IMR-90 (cell line): ENCODE measurements around the gene SYNM. TPM values are rescaled to one million over a fixed set of nuclear protein-coding genes. Genes with fewer than 3 reads are reported as not detected.

ENCODE experiments used
- ATAC-seq: fragments of 200-7000 bp; cut with Tn5 transposase; 2 replicates; pipeline ENCODE4 v1.9.1; 2020; ENCODE audit warnings: low read depth, mild to moderate bottlenecking, moderate library complexity
- BruUV-seq: library from RNA; stranded (reverse); fragments of 400-500 nt; replicated peaks from 2 replicates; lab custom pipeline; 2021; lab: Mats Ljungman, UMichigan
- CTCF ChIA-PET: fragments of 300-600 bp; formaldehyde crosslinking; extraction: SDS; loops from one replicate; lab custom pipeline; 2021; ENCODE audit warnings: antibody characterized with exemption; lab: Yijun Ruan, JAX
- POLR2A ChIA-PET: fragments of 300-600 bp; sonication (Branson Sonifier 250); formaldehyde crosslinking; loops from one replicate; lab custom pipeline; 2022; ENCODE audit warnings: antibody characterized with exemption; ENCODE audit not compliant: unreplicated experiment; lab: Charles Lee
- DNase-seq: peaks from one replicate; pipeline ENCODE4 v3.0.0; 2013
- H2AFZ ChIP-seq: replicated peaks from 2 replicates; pipeline ENCODE3; 2013; ENCODE audit warnings: low read length, mild to moderate bottlenecking; ENCODE audit not compliant: poor library complexity
- H2AK5ac ChIP-seq: 2 replicates; pipeline ENCODE4 v1.6.1; 2013; ENCODE audit warnings: low read depth, low read length, inconsistent platforms
- H2AK9ac ChIP-seq: replicated peaks from 2 replicates; pipeline ENCODE3; 2013; ENCODE audit warnings: mild to moderate bottlenecking, low read depth, low read length, moderate library complexity; ENCODE audit not compliant: poor library complexity
- H2BK120ac ChIP-seq: 2 replicates; pipeline ENCODE4 v1.6.1; 2013; ENCODE audit warnings: low read depth, low read length, inconsistent platforms
- H2BK15ac ChIP-seq: 3 replicates; pipeline ENCODE4 v1.6.1; 2013; ENCODE audit warnings: low read depth, low read length, inconsistent platforms
- H2BK20ac ChIP-seq: 2 replicates; pipeline ENCODE4 v1.6.1; 2013; ENCODE audit warnings: low read depth, mild to moderate bottlenecking, inconsistent platforms, low read length, moderate library complexity
- H2BK5ac ChIP-seq: 2 replicates; pipeline ENCODE4 v1.6.1; 2013; ENCODE audit warnings: mild to moderate bottlenecking, low read depth, low read length, inconsistent platforms; ENCODE audit not compliant: poor library complexity, severe bottlenecking
- H3K14ac ChIP-seq: replicated peaks from 2 replicates; pipeline ENCODE4 v1.6.1; 2013; ENCODE audit warnings: low read depth, low read length, inconsistent platforms
- H3K18ac ChIP-seq: 2 replicates; pipeline ENCODE4 v1.6.1; 2013; ENCODE audit warnings: low read depth, low read length, control low read depth
- H3K23ac ChIP-seq: 2 replicates; pipeline ENCODE4 v1.6.1; 2013; ENCODE audit warnings: low read depth, low read length, inconsistent platforms
- H3K27ac ChIP-seq: 2 replicates; pipeline ENCODE4 v1.5.1; 2013; ENCODE audit warnings: mild to moderate bottlenecking, control low read depth, low read length; ENCODE audit not compliant: insufficient read depth
- H3K27me3 ChIP-seq: 2 replicates; pipeline ENCODE4 v1.6.1; 2013; ENCODE audit warnings: low read length; ENCODE audit not compliant: control insufficient read depth, insufficient read depth
- H3K36me3 ChIP-seq: 2 replicates; pipeline ENCODE4 v1.6.1; 2013; ENCODE audit warnings: low read length, mixed read lengths; ENCODE audit not compliant: control insufficient read depth, insufficient read depth
- H3K4ac ChIP-seq: 2 replicates; pipeline ENCODE4 v1.6.1; 2013; ENCODE audit warnings: low read depth, low read length, inconsistent platforms
- H3K4me1 ChIP-seq: 2 replicates; pipeline ENCODE4 v1.6.1; 2013; ENCODE audit warnings: low read length, mixed read lengths; ENCODE audit not compliant: control insufficient read depth, insufficient read depth
- H3K4me2 ChIP-seq: 2 replicates; pipeline ENCODE4 v1.6.1; 2013; ENCODE audit warnings: low read depth, mild to moderate bottlenecking, control low read depth, low read length, moderate library complexity
- H3K4me3 ChIP-seq: 2 replicates; pipeline ENCODE4 v1.5.1; 2013; ENCODE audit warnings: low read depth, mild to moderate bottlenecking, control low read depth, low read length, moderate library complexity; ENCODE audit not compliant: insufficient read depth
- H3K56ac ChIP-seq: 2 replicates; pipeline ENCODE4 v1.6.1; 2013; ENCODE audit warnings: low read length, inconsistent platforms; ENCODE audit not compliant: insufficient read depth; ENCODE audit errors: extremely low read depth
- H3K79me1 ChIP-seq, 2 experiments: 2 replicates each; pipeline ENCODE4 v1.6.1; 2013; ENCODE audit warnings: low read length in 2 of 2, inconsistent platforms in 1 of 2, low read depth in 1 of 2
- H3K9ac ChIP-seq: 2 replicates; pipeline ENCODE4 v1.6.1; 2013; ENCODE audit warnings: low read depth, low read length, control low read depth
- H3K9me1 ChIP-seq: 2 replicates; pipeline ENCODE4 v1.6.1; 2013; ENCODE audit warnings: low read length, inconsistent platforms; ENCODE audit not compliant: insufficient read depth
- H3K9me3 ChIP-seq: 2 replicates; pipeline ENCODE4 v1.6.1; 2013; ENCODE audit warnings: low read length; ENCODE audit not compliant: control insufficient read depth, insufficient read depth
- H4K20me1 ChIP-seq: 2 replicates; pipeline ENCODE4 v1.6.1; 2013; ENCODE audit warnings: low read length, inconsistent platforms; ENCODE audit not compliant: insufficient read depth
- H4K5ac ChIP-seq: 2 replicates; pipeline ENCODE4 v1.6.1; 2013; ENCODE audit warnings: mild to moderate bottlenecking, low read depth, low read length, control low read depth
- H4K8ac ChIP-seq, 2 experiments: 2 replicates each; pipeline ENCODE4 v1.6.1; 2013; ENCODE audit warnings: low read depth in 2 of 2, low read length in 2 of 2, control low read depth in 1 of 2, inconsistent platforms in 1 of 2
- H4K91ac ChIP-seq: 2 replicates; pipeline ENCODE4 v1.6.1; 2013; ENCODE audit warnings: low read depth, low read length, inconsistent platforms; ENCODE audit not compliant: insufficient read depth
- CEBPB ChIP-seq: IDR thresholded peaks from 2 replicates; pipeline ENCODE4 v1.6.1; 2012; ENCODE audit warnings: low read depth, low read length, improper control_type of control experiment
- CTCF ChIP-seq: conservative IDR thresholded peaks from 2 replicates; pipeline ENCODE4 v1.5.1; 2012; ENCODE audit warnings: mild to moderate bottlenecking, low read depth, low read length, improper control_type of control experiment
- FOS ChIP-seq: fragments of 150-350 bp; IDR thresholded peaks from 2 replicates; pipeline ENCODE4 v1.6.1; 2016; ENCODE audit warnings: low read depth, low read length
- MAFK ChIP-seq: IDR thresholded peaks from 2 replicates; pipeline ENCODE4 v1.6.1; 2012; ENCODE audit warnings: low read depth, low read length, improper control_type of control experiment
- RFX5 ChIP-seq: IDR thresholded peaks from 2 replicates; pipeline ENCODE4 v1.8.0; 2012; ENCODE audit warnings: low read depth, mild to moderate bottlenecking, low read length, moderate library complexity
- WGBS, 2 experiments: methylation state at CpG; one replicate each; pipeline versions ENCODE4 v1.1.5 to v1.1.7; 2013; ENCODE audit warnings: missing lambda C conversion rate in 2 of 2; ENCODE audit not compliant: insufficient read length in 1 of 2; ENCODE audit errors: extremely low coverage in 2 of 2; 5-methylcytosine and 5-hydroxymethylcytosine counted together
- dilution Hi-C: fragments of 300-500 bp; cut with HindIII; formaldehyde crosslinking; loops from one replicate; pipeline ENCODE4 v1.14.3; 2018; ENCODE audit warnings: low sequenced_read_pairs; ENCODE audit not compliant: unreplicated experiment
- in situ Hi-C: fragments of 300-500 bp; cut with MboI; formaldehyde crosslinking; loops from 3 replicates; pipeline ENCODE4 v1.14.3; 2019; ENCODE audit warnings: low sequenced_read_pairs, inconsistent platforms, mixed read lengths
- intact Hi-C: fragments of 100-400 bp; cut with micrococcal nuclease; formaldehyde crosslinking; loops from 2 replicates; pipeline ENCODE4 v1.10.0; 2022
- polyA plus RNA-seq, 3 experiments: library from polyadenylated mRNA; depleted of rRNA; stranded (reverse); fragments of >200 nt; gene quantifications; 2 replicates each; pipeline ENCODE4 v1.2.3, GENCODE V29; 2012; ENCODE audit warnings: low replicate concordance in 1 of 3
- total RNA-seq: library from RNA; depleted of rRNA; stranded (reverse); fragments of >200 nt; gene quantifications from 2 replicates; pipeline ENCODE4 v1.2.3, GENCODE V29; 2012

The SYNM gene
- total and polyA plus RNA-seq, 2 of the 4 experiments (the other 2 are of a cell fraction), result 2.1 to 3.4 TPM

DNA sequence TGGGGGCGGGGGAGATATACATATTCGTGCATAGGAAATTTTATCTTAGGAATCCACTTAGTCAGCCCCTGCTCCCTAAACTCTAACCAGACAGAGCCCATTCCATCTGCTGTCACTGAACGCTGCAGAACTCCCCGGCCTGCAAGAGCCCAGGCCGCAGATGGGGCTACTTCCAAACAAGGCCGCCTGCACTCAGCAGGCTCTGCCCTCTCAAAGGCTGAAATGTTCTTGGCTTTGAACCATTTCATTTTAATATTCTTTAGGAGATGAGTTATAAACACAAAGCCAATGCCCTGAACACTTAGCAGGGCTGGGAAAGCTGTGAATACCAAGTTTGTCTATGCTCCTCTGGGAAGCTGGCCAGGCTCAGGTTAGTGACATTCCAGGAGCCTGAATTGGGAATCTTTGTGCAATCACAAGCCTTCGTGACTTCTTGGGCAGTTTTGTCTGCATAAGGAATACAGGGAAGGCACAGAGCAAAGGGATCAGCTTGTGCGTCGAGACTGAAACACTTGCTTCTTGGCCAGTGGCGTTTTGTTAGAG lies 65.0 kb downstream of the SYNM start:
- Histone ChIP-seq H2BK5ac (peak overlapping the region; percentile 86), H3K14ac (no peak overlapping the region), H3K9me3 (no peaks in the 10 kb centered on the region), H3K79me1 (peaks cover 3 to 19% of the 10 kb centered on the region in 2 experiments; a peak in 3 of 4 replicates), H2BK15ac (0 out of 3 replicates have a peak overlapping the region, but pooled peaks have one; percentile 19), H3K27me3 (no peaks in the 10 kb centered on the region), H2AK9ac (peak overlapping the region; percentile 93), H2BK120ac (peak overlapping the region; percentile 87), H4K20me1 (peaks cover 8% of the 10 kb centered on the region; the same call in 1 of the 2 replicates), H3K36me3 (peaks cover 20% of the 10 kb centered on the region), H3K4me2 (no peak overlapping the region), H4K8ac (peak overlapping the region in 1 of 2 experiments; percentile 84; a peak in 3 of 4 replicates), H2AK5ac (peak overlapping the region; percentile 68; the same call in 1 of the 2 replicates), H3K4me1 (peaks cover 21% of the 10 kb centered on the region), H3K9me1 (peaks cover 33% of the 10 kb centered on the region), H3K4ac (peak overlapping the region; percentile 28), H2AFZ (peak overlapping the region; percentile 74), H3K18ac (no peak overlapping the region), H4K5ac (no peak overlapping the region), H3K9ac (no peak overlapping the region), H4K91ac (no peak overlapping the region), H3K4me3 (no peak overlapping the region), H2BK20ac (0 out of 2 replicates have a peak overlapping the region, but pooled peaks have one; percentile 83), H3K27ac (peak overlapping the region; percentile 16; the same call in 1 of the 2 replicates), H3K23ac (no peak overlapping the region), H3K56ac (no peak overlapping the region)
- ChIA-PET POLR2A (no interaction called here), CTCF (interaction anchor here (1.0 to 1.7 kb wide), 2 partner anchors 11 to 69 kb away, joined by 3 to 8 read pairs; no protein-coding TSS in a partner anchor)
- in situ Hi-C loops, result no loop called here
- intact Hi-C loops, result no loop called here
- DNase-seq (peak; percentile 89), ATAC-seq (peak; percentile 86)
- TF ChIP-seq CEBPB (peak; percentile 62; the same call in 1 of the 2 replicates), MAFK (no peak), CTCF (no peak), RFX5 (no peak), FOS (no peak)
- WGBS, 2 experiments, result 40% methylated on average over 1 of the region's 10 CpGs; no CpG with 5 or more reads in 1 of the 2 experiments
- BruUV-seq, result no TSS peak
- dilution Hi-C loops, result no loop called here
